ENCODE results near the gene TACC2. TPM values are rescaled to one million over a fixed set of nuclear protein-coding genes. Genes with fewer than 3 reads are reported as not detected.

TACC2 gene
- total RNA-seq, 2 donors from 2014 or later, result 0.19 TPM; not detected in 1

DNA sequence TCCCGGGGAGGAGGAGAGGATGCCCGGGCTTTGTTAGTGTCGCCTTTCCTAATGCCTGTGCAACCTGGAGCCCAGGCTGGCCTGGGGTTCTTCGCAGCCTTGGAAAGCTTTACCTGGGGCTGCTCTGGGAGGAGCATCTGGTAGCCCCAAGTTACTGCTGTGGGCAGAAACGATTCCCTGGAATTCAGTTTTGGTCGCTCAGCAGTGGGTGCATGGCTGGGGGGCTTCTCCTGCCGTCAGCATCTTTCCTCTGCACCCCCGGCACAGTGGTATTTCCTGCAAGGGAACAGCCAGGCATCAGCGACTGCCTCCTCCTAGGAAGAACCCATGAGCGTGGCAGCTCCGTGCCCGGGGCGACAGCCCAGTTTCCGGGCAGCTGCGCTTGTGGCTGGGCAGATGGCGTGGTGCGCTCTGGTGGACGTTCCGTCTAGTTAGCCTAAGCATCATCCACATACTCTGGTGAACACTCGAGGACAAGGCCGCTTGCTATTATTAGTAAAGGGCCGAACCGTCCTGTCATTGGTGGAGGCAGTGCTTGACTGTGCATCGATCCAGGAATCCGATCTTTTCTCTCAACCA lies 175.1 kb downstream of the TACC2 start:
- DNase-seq (no peak), ATAC-seq (replicated peaks in 1 of 2) (no peak)
- H3K36me3 Mint-ChIP-seq (ENCODE audit: insufficient read depth in 2 of 2), result no peaks in the 10 kb centered on the region
- H3K27ac Mint-ChIP-seq, result no peak overlapping the region
- H3K4me3 Mint-ChIP-seq, result peak overlapping the region; percentile 64 to 71
- H3K27me3 Mint-ChIP-seq (ENCODE audit: low read depth), result peaks cover 50% of the 10 kb centered on the region
- H3K9me3 Mint-ChIP-seq, result no peaks in the 10 kb centered on the region
- H3K4me1 Mint-ChIP-seq (ENCODE audit: low read depth), result no peaks in the 10 kb centered on the region

- H3K27ac Mint-ChIP-seq, result no peak overlapping the region
- ATAC-seq (replicated peaks in 1 of 2) (no peak), DNase-seq (no peak)
- H3K27me3 Mint-ChIP-seq (ENCODE audit: low read depth), result peaks cover 48% of the 10 kb centered on the region
- no peaks in the 10 kb centered on the region for H3K36me3 Mint-ChIP-seq (ENCODE audit: insufficient read depth in 2 of 2)
- no peak overlapping the region for H3K4me3 Mint-ChIP-seq
- H3K4me1 Mint-ChIP-seq (ENCODE audit: low read depth), result no peaks in the 10 kb centered on the region
- no peaks in the 10 kb centered on the region for H3K9me3 Mint-ChIP-seq
These were observed 176.0 kb downstream of the TACC2 start for GRCh38 chr10:122164815-122165483.

DNA sequence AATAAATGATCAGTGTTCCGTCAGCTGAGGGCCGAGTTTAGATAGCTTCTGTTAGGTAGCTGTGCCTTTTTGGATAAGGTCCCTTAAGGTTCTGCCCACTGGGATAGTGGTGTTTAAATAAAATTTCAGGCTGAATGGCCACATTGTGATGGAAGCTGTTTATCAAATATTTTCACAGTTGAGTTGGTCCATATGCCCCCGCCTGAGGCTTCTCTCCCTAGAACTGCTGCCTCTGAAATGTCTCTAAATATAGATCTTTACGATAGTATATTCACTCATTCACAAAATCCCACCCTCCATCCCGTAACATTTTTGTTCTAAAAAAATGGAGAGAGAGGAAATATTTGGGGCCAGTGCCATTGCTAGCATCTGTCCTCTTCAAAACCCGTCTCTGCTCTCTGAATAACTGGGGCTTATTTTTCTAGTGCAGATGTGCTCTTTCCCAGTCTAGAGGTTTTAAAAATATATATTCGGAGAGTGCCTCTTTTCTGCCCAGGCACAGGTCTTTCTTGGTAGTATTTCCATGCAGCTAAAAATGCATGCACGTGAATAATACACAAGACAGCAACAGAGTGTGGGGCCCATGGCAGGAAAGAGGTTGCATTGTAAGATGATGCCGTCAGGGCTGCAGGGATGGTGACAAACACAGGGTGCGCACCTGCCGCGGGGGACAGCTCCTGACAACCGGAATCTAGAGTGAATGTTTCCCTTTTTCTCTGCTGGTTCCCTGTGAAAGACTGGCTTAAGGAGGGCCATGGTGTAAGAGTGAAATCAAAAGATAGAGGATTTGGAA lies 176.7 kb downstream of the TACC2 start:
- no peak overlapping the region for H3K27ac Mint-ChIP-seq
- H3K27me3 Mint-ChIP-seq (ENCODE audit: low read depth), result peaks cover 46% of the 10 kb centered on the region

DNA sequence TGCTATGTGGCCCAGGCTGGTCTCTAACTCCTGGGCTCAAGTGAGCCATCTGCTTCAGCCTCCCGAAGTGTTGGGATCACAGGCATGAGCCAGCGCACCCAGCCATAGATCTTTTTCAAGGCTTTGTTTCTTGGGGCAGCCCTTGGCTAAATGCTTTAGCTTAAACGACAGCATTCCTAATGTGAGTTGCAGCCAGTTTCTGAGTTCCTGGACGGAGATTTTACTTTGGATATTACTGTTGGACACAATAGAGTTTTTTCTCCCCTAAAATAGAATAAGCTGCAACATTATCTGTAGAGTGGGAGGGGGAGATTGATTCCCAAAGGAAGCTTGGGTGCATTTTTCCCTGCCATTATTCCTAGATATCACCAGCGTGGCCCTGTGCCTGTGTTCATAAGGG lies 179.1 kb downstream of the TACC2 start:
- Mint-ChIP-seq H3K27me3 (ENCODE audit: low read depth) (peaks cover 26% of the 10 kb centered on the region), H3K9me3 (no peaks in the 10 kb centered on the region)

More for the DNA sequence above, 176.7 kb downstream of the TACC2 start:
- no peaks in the 10 kb centered on the region for H3K9me3 Mint-ChIP-seq
- no peaks in the 10 kb centered on the region for H3K4me1 Mint-ChIP-seq (ENCODE audit: low read depth)
- ATAC-seq (replicated peaks in 1 of 2) (no peak), DNase-seq (no peak)
- no peak overlapping the region for H3K4me3 Mint-ChIP-seq
- H3K36me3 Mint-ChIP-seq (ENCODE audit: insufficient read depth in 2 of 2), result no peaks in the 10 kb centered on the region

GRCh38 chr10:122168598-122169394 lies 179.8 kb downstream of the TACC2 start:
- Mint-ChIP-seq H3K27me3 (ENCODE audit: low read depth) (peaks cover 26% of the 10 kb centered on the region), H3K27ac (no peak overlapping the region), H3K9me3 (no peaks in the 10 kb centered on the region), H3K4me1 (ENCODE audit: low read depth) (no peaks in the 10 kb centered on the region), H3K36me3 (ENCODE audit: insufficient read depth in 2 of 2) (no peaks in the 10 kb centered on the region), H3K4me3 (no peak overlapping the region)
- no peak for DNase-seq
- no peak for ATAC-seq (replicated peaks in 1 of 2)

More for the DNA sequence above, 179.1 kb downstream of the TACC2 start:
- ATAC-seq (replicated peaks in 1 of 2) (no peak), DNase-seq (no peak)
- Mint-ChIP-seq H3K27ac (no peak overlapping the region), H3K36me3 (ENCODE audit: insufficient read depth in 2 of 2) (no peaks in the 10 kb centered on the region), H3K4me3 (no peak overlapping the region), H3K4me1 (ENCODE audit: low read depth) (no peaks in the 10 kb centered on the region)

GRCh38 chr10:122170802-122171201 lies 181.8 kb downstream of the TACC2 start:
- no peaks in the 10 kb centered on the region for H3K4me1 Mint-ChIP-seq (ENCODE audit: low read depth)
- no peak for ATAC-seq (replicated peaks in 1 of 2)
- no peak overlapping the region for H3K4me3 Mint-ChIP-seq

DNA sequence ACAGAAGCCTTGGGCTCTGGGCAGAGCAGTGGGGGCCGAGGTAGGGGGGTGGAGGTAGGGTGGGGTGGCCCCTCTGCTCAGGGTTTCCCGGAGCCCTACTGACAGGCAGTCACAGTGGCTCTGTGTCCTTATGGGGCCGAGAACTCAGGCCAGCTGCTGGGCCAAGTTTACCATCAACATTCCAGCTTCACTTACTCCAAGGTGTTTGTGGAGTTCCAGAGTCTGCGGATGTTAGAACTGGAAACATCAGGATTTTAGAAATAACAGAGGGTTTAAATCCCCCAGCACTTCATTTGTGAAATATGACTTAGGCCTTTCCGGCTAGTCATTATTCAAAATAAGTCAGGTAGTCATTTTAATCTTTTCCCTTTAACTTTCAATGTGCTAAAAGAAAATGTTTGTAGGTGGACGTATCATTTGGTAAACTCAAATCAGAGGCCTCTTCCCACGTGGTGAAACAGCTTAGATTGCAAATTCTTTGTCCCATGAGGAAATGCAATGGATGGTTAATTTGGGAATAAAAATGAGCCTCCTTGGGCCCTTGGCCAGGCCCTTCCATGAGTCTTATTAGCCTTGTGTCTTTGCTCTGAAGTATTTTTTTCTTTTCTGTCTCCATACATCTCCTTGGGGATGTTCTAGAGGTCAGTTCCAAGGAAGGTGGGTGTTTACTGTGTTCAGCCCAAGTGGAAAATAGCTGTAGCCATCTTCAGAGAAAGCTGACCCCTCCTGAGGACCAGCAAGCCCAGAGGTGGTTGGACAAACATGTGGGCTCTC lies 182.5 kb downstream of the TACC2 start:
- no peak for ATAC-seq (replicated peaks in 1 of 2)
- no peak for DNase-seq
- Mint-ChIP-seq H3K4me1 (ENCODE audit: low read depth) (no peaks in the 10 kb centered on the region), H3K36me3 (ENCODE audit: insufficient read depth in 2 of 2) (no peaks in the 10 kb centered on the region), H3K4me3 (no peak overlapping the region), H3K9me3 (no peaks in the 10 kb centered on the region), H3K27me3 (ENCODE audit: low read depth) (no peaks in the 10 kb centered on the region), H3K27ac (no peak overlapping the region)

More at GRCh38 chr10:122170802-122171201, 181.8 kb downstream of the TACC2 start:
- DNase-seq, result no peak
- Mint-ChIP-seq H3K27ac (no peak overlapping the region), H3K36me3 (ENCODE audit: insufficient read depth in 2 of 2) (no peaks in the 10 kb centered on the region), H3K9me3 (no peaks in the 10 kb centered on the region), H3K27me3 (ENCODE audit: low read depth) (peaks cover 6% of the 10 kb centered on the region)

- DNase-seq (no peak), ATAC-seq (replicated peaks in 1 of 2) (no peak)
- Mint-ChIP-seq H3K9me3 (no peaks in the 10 kb centered on the region), H3K36me3 (ENCODE audit: insufficient read depth in 2 of 2) (no peaks in the 10 kb centered on the region), H3K27me3 (ENCODE audit: low read depth) (peaks cover 7% of the 10 kb centered on the region), H3K27ac (no peak overlapping the region), H3K4me3 (no peak overlapping the region), H3K4me1 (ENCODE audit: low read depth) (no peaks in the 10 kb centered on the region)
These were observed 183.5 kb downstream of the TACC2 start for GRCh38 chr10:122172361-122173008.

GRCh38 chr10:122173337-122173736 lies 184.4 kb downstream of the TACC2 start:
- no peaks in the 10 kb centered on the region for H3K4me1 Mint-ChIP-seq (ENCODE audit: low read depth)
- H3K9me3 Mint-ChIP-seq, result no peaks in the 10 kb centered on the region
- H3K27me3 Mint-ChIP-seq (ENCODE audit: low read depth), result peaks cover 10% of the 10 kb centered on the region
- no peak overlapping the region for H3K27ac Mint-ChIP-seq
- no peak overlapping the region for H3K4me3 Mint-ChIP-seq
- no peak for ATAC-seq (replicated peaks in 1 of 2)
- H3K36me3 Mint-ChIP-seq (ENCODE audit: insufficient read depth in 2 of 2), result no peaks in the 10 kb centered on the region
- DNase-seq, result no peak

DNA sequence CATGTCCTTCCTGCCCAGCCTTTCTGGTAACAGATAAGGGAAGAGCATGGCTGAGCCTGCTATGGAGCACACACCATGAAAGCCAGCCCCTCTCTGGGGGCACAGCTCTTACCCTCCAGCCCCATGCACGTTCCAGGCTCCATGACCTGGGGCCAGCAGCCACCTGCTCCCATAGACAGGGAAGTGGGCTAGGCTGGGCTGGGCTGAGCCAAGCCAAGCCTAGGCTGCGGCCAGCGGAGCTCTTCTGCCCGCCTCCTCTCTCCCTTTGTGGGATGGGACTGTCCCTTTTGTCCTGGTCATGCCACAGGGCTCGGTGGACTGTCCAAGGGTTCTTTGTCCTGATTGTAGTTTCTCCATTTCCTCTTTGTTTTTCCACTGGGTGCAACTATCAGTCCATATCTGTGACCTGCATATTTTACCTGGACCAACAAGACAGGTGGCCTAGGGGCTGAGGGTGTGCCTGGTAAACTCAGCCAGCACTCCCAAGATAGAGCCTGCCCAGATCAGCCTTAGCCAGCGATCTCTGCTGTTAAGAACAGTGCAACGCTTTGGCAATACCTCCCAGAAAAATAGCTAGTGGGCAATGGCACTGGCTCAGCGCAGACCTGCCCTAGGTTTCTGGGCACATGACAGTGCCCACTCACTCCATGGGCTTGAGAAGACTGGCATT lies 184.9 kb downstream of the TACC2 start:
- Mint-ChIP-seq H3K9me3 (no peaks in the 10 kb centered on the region), H3K36me3 (ENCODE audit: insufficient read depth in 2 of 2) (no peaks in the 10 kb centered on the region), H3K27ac (no peak overlapping the region), H3K4me3 (no peak overlapping the region), H3K4me1 (ENCODE audit: low read depth) (no peaks in the 10 kb centered on the region), H3K27me3 (ENCODE audit: low read depth) (peaks cover 10% of the 10 kb centered on the region)
- DNase-seq (no peak), ATAC-seq (replicated peaks in 1 of 2) (no peak)

GRCh38 chr10:122176232-122177213 lies 187.6 kb downstream of the TACC2 start:
- Mint-ChIP-seq H3K9me3 (no peaks in the 10 kb centered on the region), H3K27me3 (ENCODE audit: low read depth) (peaks cover 15% of the 10 kb centered on the region), H3K4me1 (ENCODE audit: low read depth) (no peaks in the 10 kb centered on the region), H3K4me3 (no peak overlapping the region), H3K36me3 (ENCODE audit: insufficient read depth in 2 of 2) (no peaks in the 10 kb centered on the region), H3K27ac (no peak overlapping the region)
- ATAC-seq (replicated peaks in 1 of 2) (no peak), DNase-seq (no peak)
